GM21576 (cell line): Measurements from ENCODE around the gene ECT2L.

ENCODE experiments used
- ATAC-seq: cut with Tn5 transposase; IDR thresholded peaks from one replicate; pipeline ENCODE4 v1.9.1; 2021; ENCODE audit warnings: mild to moderate bottlenecking, moderate library complexity; ENCODE audit not compliant: unreplicated experiment

The ECT2L gene

GRCh38 chr6:138805016-138805765 is 9.3 kb downstream of the ECT2L start:
- no peak for ATAC-seq

- no peak for ATAC-seq
These were observed 11.0 kb downstream of the ECT2L start for GRCh38 chr6:138806889-138807288.

- no peak for ATAC-seq
These were observed 13.8 kb downstream of the ECT2L start for GRCh38 chr6:138809677-138810076.

- no peak for ATAC-seq
These were observed 16.0 kb downstream of the ECT2L start for GRCh38 chr6:138811866-138812265.

- no peak for ATAC-seq
These were observed 18.4 kb downstream of the ECT2L start for GRCh38 chr6:138814179-138814834.

- no peak for ATAC-seq
These were observed 19.3 kb downstream of the ECT2L start for GRCh38 chr6:138815221-138815620.

- no peak for ATAC-seq
These were observed 20.1 kb downstream of the ECT2L start for GRCh38 chr6:138815797-138816528.

- ATAC-seq = no peak
These were observed 21.9 kb downstream of the ECT2L start for GRCh38 chr6:138817799-138818198.

- ATAC-seq = peak; percentile 80
These were observed 22.8 kb downstream of the ECT2L start for GRCh38 chr6:138818496-138819194.

- no peak for ATAC-seq
These were observed 25.6 kb downstream of the ECT2L start for GRCh38 chr6:138821519-138821918.

GRCh38 chr6:138824482-138825144 is 28.7 kb downstream of the ECT2L start:
- no peak for ATAC-seq

- ATAC-seq = no peak
These were observed 34.4 kb downstream of the ECT2L start for GRCh38 chr6:138830248-138830647.

GRCh38 chr6:138832182-138832581 is 36.3 kb downstream of the ECT2L start:
- ATAC-seq = no peak

- no peak for ATAC-seq
These were observed 38.1 kb downstream of the ECT2L start for GRCh38 chr6:138833816-138834539.

GRCh38 chr6:138837246-138837645 is 41.4 kb downstream of the ECT2L start:
- ATAC-seq = no peak

GRCh38 chr6:138844192-138844591 is 48.3 kb downstream of the ECT2L start:
- ATAC-seq = no peak

GRCh38 chr6:138847884-138848283 is 52.0 kb downstream of the ECT2L start:
- no peak for ATAC-seq

GRCh38 chr6:138848461-138848860 is 52.6 kb downstream of the ECT2L start:
- no peak for ATAC-seq

- no peak for ATAC-seq
These were observed 53.9 kb downstream of the ECT2L start for GRCh38 chr6:138849791-138850190.

- ATAC-seq = no peak
These were observed 60.8 kb downstream of the ECT2L start for GRCh38 chr6:138856654-138857053.
